K562 (cell line): ENCODE measurements around the gene DOCK7. TPM values are rescaled to one million over a fixed set of nuclear protein-coding genes. Genes with fewer than 3 reads are reported as not detected.

ENCODE experiments used
- FOXJ2 ChIP-seq: fragments of 200-800 bp; sonication (Bioruptor generic); IDR thresholded peaks from 2 replicates; pipeline ENCODE4 v1.6.1; 2016; ENCODE audit warnings: missing genetic modification characterization, missing compliant biosample characterization
- GATAD2B ChIP-seq: fragments of 450-650 bp; IDR thresholded peaks from 2 replicates; pipeline ENCODE4 v1.6.1; 2017; ENCODE audit warnings: mild to moderate bottlenecking, borderline replicate concordance
- KAT7 ChIP-seq: sonication (generic); formaldehyde crosslinking; IDR thresholded peaks from 2 replicates; pipeline ENCODE4 v1.8.0; 2022; ENCODE audit warnings: missing genetic modification reagents, mild to moderate bottlenecking, borderline replicate concordance
- STAT5B ChIP-seq: fragments of 250-450 bp; sonication (Bioruptor Pico); IDR thresholded peaks from 2 replicates; pipeline ENCODE4 v1.8.0; 2021; ENCODE audit warnings: mild to moderate bottlenecking, inconsistent platforms
- ZKSCAN1 ChIP-seq: fragments of 150-350 bp; IDR thresholded peaks from 2 replicates; pipeline ENCODE4 v1.6.1; 2016; ENCODE audit warnings: low read depth, low read length
- ZNF143 ChIP-seq: sonication (generic); formaldehyde crosslinking; IDR thresholded peaks from 2 replicates; pipeline ENCODE4 v1.9.0; 2022; ENCODE audit warnings: mild to moderate bottlenecking, missing genetic modification reagents
- ZNF24 ChIP-seq: fragments of 450-650 bp; IDR thresholded peaks from 2 replicates; pipeline ENCODE4 v1.6.1; 2016
- polyA plus RNA-seq, 8 experiments: library from polyadenylated mRNA; depleted of rRNA in 4 of 8; stranded (reverse) in 5 of 8; unstranded in 3 of 8; fragments of >200 nt; fragmentation: Nextera tagmentation in 2 of 8; fragmentation: Illumina TruSeq in 1 of 8; extraction: Ambion mirVana in 2 of 8; extraction: Trizol in 1 of 8; gene quantifications; 2 replicates each; pipeline versions ENCODE4 v1.2.1 to v1.2.3, GENCODE V29; 2011 to 2014; ENCODE audit warnings: inconsistent platforms in 1 of 8, missing spikeins in 1 of 8
- total RNA-seq, 7 experiments: library from RNA; depleted of rRNA in 6 of 7; stranded (reverse); fragments of >200 nt in 6 of 7; fragmentation: Illumina TruSeq in 2 of 7; extraction: Trizol in 2 of 7; gene quantifications; 2 replicates each; pipeline versions ENCODE4 v1.2.1 to v1.2.3, GENCODE V29; 2011 to 2021; ENCODE audit warnings: low replicate concordance in 1 of 7
- TF ChIP-seq, protein P1 (sequence below), 2 experiments: IDR thresholded peaks; 2 replicates each; pipeline ENCODE4 v1.6.1; 2012; ENCODE audit warnings: improper control_type of control experiment in 2 of 2, low read depth in 2 of 2, low read length in 2 of 2, borderline replicate concordance in 1 of 2
- TF ChIP-seq, protein P2 (sequence below): fragments of 250-450 bp; sonication (Bioruptor Pico); IDR thresholded peaks from 2 replicates; pipeline ENCODE4 v1.8.0; 2022; ENCODE audit warnings: moderate library complexity, mild to moderate bottlenecking, inconsistent platforms
- TF ChIP-seq, protein P3 (sequence below): fragments of 250-450 bp; sonication (Bioruptor Pico); IDR thresholded peaks from 2 replicates; pipeline ENCODE4 v1.5.0; 2020; ENCODE audit warnings: mild to moderate bottlenecking, borderline replicate concordance
- TF ChIP-seq, protein P4 (sequence below): fragments of 450-650 bp; IDR thresholded peaks from 2 replicates; pipeline ENCODE4 v1.6.1; 2016; ENCODE audit warnings: low read depth

Gene DOCK7
- total and polyA plus RNA-seq, 9 of the 15 experiments (the other 6 are each of a cell fraction or from before 2014, with no cell fraction given) = 4.9 to 35.1 (median 12.6) TPM

DNA sequence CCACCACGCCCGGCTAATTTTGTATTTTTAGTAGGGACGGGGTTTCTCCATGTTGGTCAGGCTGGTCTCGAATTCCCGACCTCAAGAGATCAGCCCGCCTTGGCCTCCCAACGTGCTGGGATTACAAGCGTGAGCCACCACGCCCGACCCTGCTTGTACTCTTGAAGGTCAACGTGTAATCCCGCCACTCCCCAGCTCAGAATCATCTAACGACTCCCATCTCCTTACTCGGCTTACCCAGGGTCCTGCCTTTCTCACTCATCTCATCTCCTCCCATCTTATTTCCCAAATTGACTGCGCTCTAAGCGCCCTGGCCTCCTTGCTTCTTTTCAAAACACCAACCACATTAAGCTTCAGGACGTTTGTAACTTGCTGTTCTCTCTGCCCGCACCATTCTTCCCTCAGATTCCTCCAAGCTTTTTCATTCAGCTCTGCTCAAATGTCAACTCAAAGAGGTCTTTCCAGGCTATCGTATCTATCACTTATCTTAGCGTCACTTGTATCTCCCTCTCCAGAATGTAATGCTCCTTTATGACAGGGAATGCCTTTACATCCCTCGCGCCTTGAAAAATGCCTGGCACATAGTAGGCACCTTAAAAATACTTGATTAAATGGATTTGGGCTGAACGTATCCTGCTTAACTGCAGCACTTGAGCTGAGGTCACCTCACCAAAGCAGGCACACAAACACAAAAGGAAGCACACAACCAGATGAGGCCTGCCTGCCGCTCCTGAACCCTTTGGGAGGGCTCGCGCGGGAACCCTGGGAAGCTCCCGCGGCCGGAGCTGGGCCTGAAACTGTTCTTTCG is 252.8 kb downstream of the DOCK7 start (continued):
- TF ChIP-seq, protein P1, sequence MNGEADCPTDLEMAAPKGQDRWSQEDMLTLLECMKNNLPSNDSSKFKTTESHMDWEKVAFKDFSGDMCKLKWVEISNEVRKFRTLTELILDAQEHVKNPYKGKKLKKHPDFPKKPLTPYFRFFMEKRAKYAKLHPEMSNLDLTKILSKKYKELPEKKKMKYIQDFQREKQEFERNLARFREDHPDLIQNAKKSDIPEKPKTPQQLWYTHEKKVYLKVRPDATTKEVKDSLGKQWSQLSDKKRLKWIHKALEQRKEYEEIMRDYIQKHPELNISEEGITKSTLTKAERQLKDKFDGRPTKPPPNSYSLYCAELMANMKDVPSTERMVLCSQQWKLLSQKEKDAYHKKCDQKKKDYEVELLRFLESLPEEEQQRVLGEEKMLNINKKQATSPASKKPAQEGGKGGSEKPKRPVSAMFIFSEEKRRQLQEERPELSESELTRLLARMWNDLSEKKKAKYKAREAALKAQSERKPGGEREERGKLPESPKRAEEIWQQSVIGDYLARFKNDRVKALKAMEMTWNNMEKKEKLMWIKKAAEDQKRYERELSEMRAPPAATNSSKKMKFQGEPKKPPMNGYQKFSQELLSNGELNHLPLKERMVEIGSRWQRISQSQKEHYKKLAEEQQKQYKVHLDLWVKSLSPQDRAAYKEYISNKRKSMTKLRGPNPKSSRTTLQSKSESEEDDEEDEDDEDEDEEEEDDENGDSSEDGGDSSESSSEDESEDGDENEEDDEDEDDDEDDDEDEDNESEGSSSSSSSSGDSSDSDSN (IDR thresholded peaks at IDR 0.05; ENCODE audit: borderline replicate concordance in 1 of 2, low read depth in 2 of 2, low read length in 2 of 2) = peak in 1 of 2 experiments; percentile 45; a peak in 1 of 4 replicates
- TF ChIP-seq STAT5B (no peak), KAT7 (CRISPR knock-in tag) (peak; percentile 94; the same call in 1 of the 2 replicates), ZKSCAN1 (peak; percentile 98), GATAD2B (no peak), ZNF143 (CRISPR knock-in tag) (no peak), FOXJ2 (tag) (peak; percentile 28), ZNF24 (no peak)
- TF ChIP-seq, protein P2, sequence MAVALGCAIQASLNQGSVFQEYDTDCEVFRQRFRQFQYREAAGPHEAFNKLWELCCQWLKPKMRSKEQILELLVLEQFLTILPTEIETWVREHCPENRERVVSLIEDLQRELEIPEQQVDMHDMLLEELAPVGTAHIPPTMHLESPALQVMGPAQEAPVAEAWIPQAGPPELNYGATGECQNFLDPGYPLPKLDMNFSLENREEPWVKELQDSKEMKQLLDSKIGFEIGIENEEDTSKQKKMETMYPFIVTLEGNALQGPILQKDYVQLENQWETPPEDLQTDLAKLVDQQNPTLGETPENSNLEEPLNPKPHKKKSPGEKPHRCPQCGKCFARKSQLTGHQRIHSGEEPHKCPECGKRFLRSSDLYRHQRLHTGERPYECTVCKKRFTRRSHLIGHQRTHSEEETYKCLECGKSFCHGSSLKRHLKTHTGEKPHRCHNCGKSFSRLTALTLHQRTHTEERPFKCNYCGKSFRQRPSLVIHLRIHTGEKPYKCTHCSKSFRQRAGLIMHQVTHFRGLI (CRISPR knock-in tag) = no peak
- TF ChIP-seq, protein P3, sequence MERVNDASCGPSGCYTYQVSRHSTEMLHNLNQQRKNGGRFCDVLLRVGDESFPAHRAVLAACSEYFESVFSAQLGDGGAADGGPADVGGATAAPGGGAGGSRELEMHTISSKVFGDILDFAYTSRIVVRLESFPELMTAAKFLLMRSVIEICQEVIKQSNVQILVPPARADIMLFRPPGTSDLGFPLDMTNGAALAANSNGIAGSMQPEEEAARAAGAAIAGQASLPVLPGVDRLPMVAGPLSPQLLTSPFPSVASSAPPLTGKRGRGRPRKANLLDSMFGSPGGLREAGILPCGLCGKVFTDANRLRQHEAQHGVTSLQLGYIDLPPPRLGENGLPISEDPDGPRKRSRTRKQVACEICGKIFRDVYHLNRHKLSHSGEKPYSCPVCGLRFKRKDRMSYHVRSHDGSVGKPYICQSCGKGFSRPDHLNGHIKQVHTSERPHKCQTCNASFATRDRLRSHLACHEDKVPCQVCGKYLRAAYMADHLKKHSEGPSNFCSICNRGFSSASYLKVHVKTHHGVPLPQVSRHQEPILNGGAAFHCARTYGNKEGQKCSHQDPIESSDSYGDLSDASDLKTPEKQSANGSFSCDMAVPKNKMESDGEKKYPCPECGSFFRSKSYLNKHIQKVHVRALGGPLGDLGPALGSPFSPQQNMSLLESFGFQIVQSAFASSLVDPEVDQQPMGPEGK (CRISPR knock-in tag) = no peak
- TF ChIP-seq, protein P4, sequence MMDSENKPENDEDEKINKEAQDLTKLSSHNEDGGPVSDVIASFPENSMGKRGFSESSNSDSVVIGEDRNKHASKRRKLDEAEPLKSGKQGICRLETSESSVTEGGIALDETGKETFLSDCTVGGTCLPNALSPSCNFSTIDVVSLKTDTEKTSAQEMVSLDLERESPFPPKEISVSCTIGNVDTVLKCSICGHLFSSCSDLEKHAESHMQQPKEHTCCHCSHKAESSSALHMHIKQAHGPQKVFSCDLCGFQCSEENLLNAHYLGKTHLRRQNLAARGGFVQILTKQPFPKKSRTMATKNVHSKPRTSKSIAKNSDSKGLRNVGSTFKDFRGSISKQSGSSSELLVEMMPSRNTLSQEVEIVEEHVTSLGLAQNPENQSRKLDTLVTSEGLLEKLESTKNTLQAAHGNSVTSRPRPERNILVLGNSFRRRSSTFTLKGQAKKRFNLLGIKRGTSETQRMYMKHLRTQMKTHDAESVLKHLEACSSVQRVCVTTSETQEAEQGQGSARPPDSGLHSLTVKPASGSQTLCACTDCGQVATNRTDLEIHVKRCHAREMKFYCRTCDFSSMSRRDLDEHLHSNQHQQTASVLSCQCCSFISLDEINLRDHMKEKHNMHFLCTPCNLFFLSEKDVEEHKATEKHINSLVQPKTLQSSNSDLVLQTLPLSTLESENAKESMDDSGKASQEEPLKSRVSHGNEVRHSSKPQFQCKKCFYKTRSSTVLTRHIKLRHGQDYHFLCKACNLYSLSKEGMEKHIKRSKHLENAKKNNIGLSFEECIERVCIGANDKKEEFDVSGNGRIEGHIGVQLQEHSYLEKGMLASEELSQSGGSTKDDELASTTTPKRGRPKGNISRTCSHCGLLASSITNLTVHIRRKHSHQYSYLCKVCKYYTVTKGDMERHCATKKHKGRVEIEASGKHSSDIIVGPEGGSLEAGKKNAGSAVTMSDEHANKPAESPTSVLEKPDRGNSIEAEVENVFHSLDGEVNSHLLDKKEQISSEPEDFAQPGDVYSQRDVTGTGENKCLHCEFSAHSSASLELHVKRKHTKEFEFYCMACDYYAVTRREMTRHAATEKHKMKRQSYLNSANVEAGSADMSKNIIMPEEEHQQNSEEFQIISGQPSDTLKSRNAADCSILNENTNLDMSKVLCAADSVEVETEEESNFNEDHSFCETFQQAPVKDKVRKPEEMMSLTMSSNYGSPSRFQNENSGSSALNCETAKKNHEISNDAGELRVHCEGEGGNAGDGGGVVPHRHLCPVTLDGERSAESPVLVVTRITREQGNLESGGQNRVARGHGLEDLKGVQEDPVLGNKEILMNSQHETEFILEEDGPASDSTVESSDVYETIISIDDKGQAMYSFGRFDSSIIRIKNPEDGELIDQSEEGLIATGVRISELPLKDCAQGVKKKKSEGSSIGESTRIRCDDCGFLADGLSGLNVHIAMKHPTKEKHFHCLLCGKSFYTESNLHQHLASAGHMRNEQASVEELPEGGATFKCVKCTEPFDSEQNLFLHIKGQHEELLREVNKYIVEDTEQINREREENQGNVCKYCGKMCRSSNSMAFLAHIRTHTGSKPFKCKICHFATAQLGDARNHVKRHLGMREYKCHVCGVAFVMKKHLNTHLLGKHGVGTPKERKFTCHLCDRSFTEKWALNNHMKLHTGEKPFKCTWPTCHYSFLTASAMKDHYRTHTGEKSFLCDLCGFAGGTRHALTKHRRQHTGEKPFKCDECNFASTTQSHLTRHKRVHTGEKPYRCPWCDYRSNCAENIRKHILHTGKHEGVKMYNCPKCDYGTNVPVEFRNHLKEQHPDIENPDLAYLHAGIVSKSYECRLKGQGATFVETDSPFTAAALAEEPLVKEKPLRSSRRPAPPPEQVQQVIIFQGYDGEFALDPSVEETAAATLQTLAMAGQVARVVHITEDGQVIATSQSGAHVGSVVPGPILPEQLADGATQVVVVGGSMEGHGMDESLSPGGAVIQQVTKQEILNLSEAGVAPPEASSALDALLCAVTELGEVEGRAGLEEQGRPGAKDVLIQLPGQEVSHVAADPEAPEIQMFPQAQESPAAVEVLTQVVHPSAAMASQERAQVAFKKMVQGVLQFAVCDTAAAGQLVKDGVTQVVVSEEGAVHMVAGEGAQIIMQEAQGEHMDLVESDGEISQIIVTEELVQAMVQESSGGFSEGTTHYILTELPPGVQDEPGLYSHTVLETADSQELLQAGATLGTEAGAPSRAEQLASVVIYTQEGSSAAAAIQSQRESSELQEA = no peak
